CD4-positive, alpha-beta T cell (primary cell): ENCODE measurements around the gene KIF4A. TPM values are rescaled to one million over a fixed set of nuclear protein-coding genes. Genes with fewer than 3 reads are reported as not detected.

ENCODE experiments used
- ATAC-seq: fragments of 200-7000 bp; cut with Tn5 transposase; one replicate; pipeline ENCODE4 v1.10.0; 2022; ENCODE audit warnings: mild to moderate bottlenecking; ENCODE audit not compliant: poor library complexity
- CTCF ChIA-PET: fragments of 350-600 bp; sonication (Branson Sonifier 250); formaldehyde crosslinking; loops from one replicate; lab custom pipeline; 2021; ENCODE audit warnings: antibody characterized with exemption, inconsistent platforms; lab: Charles Lee
- POLR2A ChIA-PET: fragments of 350-600 bp; sonication (Branson Sonifier 250); formaldehyde crosslinking; loops from one replicate; lab custom pipeline; 2021; ENCODE audit warnings: antibody characterized with exemption, inconsistent platforms; lab: Charles Lee
- DNase-seq, 14 experiments: peaks; one replicate each; pipeline ENCODE4 v3.0.0-alpha.2; 2013 to 2020; ENCODE audit warnings: mixed read lengths in 2 of 14
- H3K27ac ChIP-seq, 2 donors: one replicate each; pipeline versions ENCODE4 v1.5.1 to v1.7.0; 2013; ENCODE audit warnings: low read length in 2 of 2, low read depth in 1 of 2, mild to moderate bottlenecking in 1 of 2
- H3K27me3 ChIP-seq, 2 experiments: 1 replicate in 1 of 2; 2 replicates in 1 of 2; pipeline versions ENCODE4 v1.6.1 to v1.7.0; 2013; ENCODE audit warnings: low read length in 2 of 2, control low read depth in 1 of 2, mild to moderate bottlenecking in 1 of 2, moderate library complexity in 1 of 2; ENCODE audit not compliant: insufficient read depth in 2 of 2, control insufficient read depth in 1 of 2
- H3K36me3 ChIP-seq: one replicate; pipeline ENCODE4 v1.6.1; 2013; ENCODE audit warnings: low read length, control low read depth; ENCODE audit not compliant: insufficient read depth
- H3K4me1 ChIP-seq: one replicate; pipeline ENCODE4 v1.6.1; 2013; ENCODE audit warnings: low read length, control low read depth; ENCODE audit not compliant: insufficient read depth
- H3K4me3 ChIP-seq: one replicate; pipeline ENCODE4 v1.5.1; 2013; ENCODE audit warnings: mild to moderate bottlenecking, low read length, moderate library complexity
- H3K9me3 ChIP-seq, 2 experiments: 1 replicate in 1 of 2; 2 replicates in 1 of 2; pipeline versions ENCODE4 v1.6.1 to v1.7.0; 2013; ENCODE audit warnings: low read length in 2 of 2, mild to moderate bottlenecking in 2 of 2, control low read depth in 1 of 2, moderate library complexity in 1 of 2; ENCODE audit not compliant: control insufficient read depth in 1 of 2, insufficient read depth in 1 of 2
- H3K27ac Mint-ChIP-seq: one replicate; pipeline ENCODE4 v1.8.0; 2020; ENCODE audit warnings: mixed read lengths
- H3K27me3 Mint-ChIP-seq: one replicate; pipeline ENCODE4 v1.8.0; 2021; ENCODE audit warnings: mixed read lengths
- H3K36me3 Mint-ChIP-seq: one replicate; pipeline ENCODE4 v1.8.0; 2021; ENCODE audit warnings: low read depth, mixed read lengths
- H3K4me1 Mint-ChIP-seq: one replicate; pipeline ENCODE4 v1.8.0; 2021; ENCODE audit warnings: low read depth, mixed read lengths
- H3K4me3 Mint-ChIP-seq: one replicate; pipeline ENCODE4 v1.8.0; 2020; ENCODE audit warnings: mild to moderate bottlenecking, mixed read lengths
- H3K9me3 Mint-ChIP-seq: one replicate; pipeline ENCODE4 v1.8.0; 2020; ENCODE audit warnings: mixed read lengths
- CTCF ChIP-seq: fragments of 200-600 bp; IDR thresholded peaks from one replicate; pipeline ENCODE4 v1.8.0; 2022; ENCODE audit warnings: antibody characterized with exemption, mild to moderate bottlenecking
- intact Hi-C, 2 experiments: fragments of 100-400 bp; cut with DNase I in 1 of 2; cut with micrococcal nuclease in 1 of 2; formaldehyde crosslinking; loops; one replicate each; pipeline versions ENCODE4 v1.15.1 to v1.9.0; 2023 to 2025; cut with DNase I, micrococcal nuclease
- total RNA-seq, 174 experiments: library from RNA in 2 of 174; stranded (reverse) in 2 of 174; gene quantifications; one replicate each; pipeline ENCODE4 v1.2.3 and lab custom pipeline; 2021 to 2026

Gene KIF4A
- total RNA-seq, 2 experiments from 2014 or later, result 0.06 to 0.19 TPM

- peaks cover 40% of the 10 kb centered on the region for H3K4me1 ChIP-seq
- Mint-ChIP-seq H3K27me3 (no peaks in the 10 kb centered on the region), H3K27ac (peak overlapping the region; percentile 42), H3K9me3 (no peaks in the 10 kb centered on the region), H3K4me1 (peaks cover 41% of the 10 kb centered on the region), H3K36me3 (no peaks in the 10 kb centered on the region), H3K4me3 (peak overlapping the region; percentile 87)
- H3K27me3 ChIP-seq, result no peaks in the 10 kb centered on the region
- DNase-seq, result no peak
- ATAC-seq, result no peak
- POLR2A ChIA-PET, result interaction anchor here (1.4 kb wide), 1 partner anchor 10 kb away, joined by 3 read pairs; no protein-coding TSS in a partner anchor
- H3K4me3 ChIP-seq, result peak overlapping the region; percentile 55
- H3K9me3 ChIP-seq, result no peaks in the 10 kb centered on the region
- no peak for TF ChIP-seq CTCF
- intact Hi-C loops, result loop anchor here (5.0 kb wide), 4 partner anchors 99 to 724 kb away; no protein-coding TSS in a partner anchor
- CTCF ChIA-PET, result interaction anchor here (0.6 to 1.7 kb wide), 3 partner anchors 18 to 212 kb away, joined by 3 to 6 read pairs (median 4); no protein-coding TSS in a partner anchor
- no peaks in the 10 kb centered on the region for H3K36me3 ChIP-seq
- H3K27ac ChIP-seq, result peak overlapping the region in 1 of 2 donors; percentile 15
Measured at GRCh38 chrX:70453024-70453618, 163.2 kb downstream of the KIF4A start.

GRCh38 chrX:70454441-70455365, 164.8 kb downstream of the KIF4A start:
- intact Hi-C loops, result loop anchor here (2.0 to 5.0 kb wide), 5 partner anchors 98 to 723 kb away; no protein-coding TSS in a partner anchor
- Mint-ChIP-seq H3K27ac (peak overlapping the region; percentile 86), H3K4me1 (peaks cover 41% of the 10 kb centered on the region), H3K36me3 (no peaks in the 10 kb centered on the region), H3K9me3 (no peaks in the 10 kb centered on the region), H3K4me3 (peak overlapping the region; percentile 87), H3K27me3 (no peaks in the 10 kb centered on the region)
- peak; percentile 69 for TF ChIP-seq CTCF
- Histone ChIP-seq H3K9me3 (no peaks in the 10 kb centered on the region), H3K27ac (peak overlapping the region; percentile 17 to 61), H3K4me1 (peaks cover 40% of the 10 kb centered on the region), H3K4me3 (peak overlapping the region; percentile 67), H3K27me3 (no peaks in the 10 kb centered on the region), H3K36me3 (peaks cover 2% of the 10 kb centered on the region)
- ATAC-seq, result peak; percentile 74
- ChIA-PET CTCF (no interaction called here), POLR2A (interaction anchor here (1.5 kb wide), 1 partner anchor 321 kb away, joined by 6 read pairs; the partner anchor contains the start of gene IGBP1)
- peak in 13 of 14 experiments; percentile 38 to 89 (median 62) for DNase-seq
